Mesenteric fat pad (tissue), 1 donor: Measurements from ENCODE around the gene PSMG1. TPM values are rescaled to one million over a fixed set of nuclear protein-coding genes. Genes with fewer than 3 reads are reported as not detected.

Experiments
- DNase-seq: peaks from one replicate; pipeline ENCODE4 v3.0.0-alpha.2; 2020; ENCODE audit warnings: low spot score
- total RNA-seq: library from RNA; stranded (reverse); fragmentation: NEBNext Ultra II Directional; extraction: Animal tissue kit (Norgen Biotek cat#: 25700); gene quantifications from one replicate; pipeline ENCODE4 v1.2.1, GENCODE V29; 2021
- donor health status: DM: yes; HTN: yes; CAD: no.

Gene PSMG1
- total RNA-seq, 1 donor from 2014 or later = 38.0 TPM

DNA sequence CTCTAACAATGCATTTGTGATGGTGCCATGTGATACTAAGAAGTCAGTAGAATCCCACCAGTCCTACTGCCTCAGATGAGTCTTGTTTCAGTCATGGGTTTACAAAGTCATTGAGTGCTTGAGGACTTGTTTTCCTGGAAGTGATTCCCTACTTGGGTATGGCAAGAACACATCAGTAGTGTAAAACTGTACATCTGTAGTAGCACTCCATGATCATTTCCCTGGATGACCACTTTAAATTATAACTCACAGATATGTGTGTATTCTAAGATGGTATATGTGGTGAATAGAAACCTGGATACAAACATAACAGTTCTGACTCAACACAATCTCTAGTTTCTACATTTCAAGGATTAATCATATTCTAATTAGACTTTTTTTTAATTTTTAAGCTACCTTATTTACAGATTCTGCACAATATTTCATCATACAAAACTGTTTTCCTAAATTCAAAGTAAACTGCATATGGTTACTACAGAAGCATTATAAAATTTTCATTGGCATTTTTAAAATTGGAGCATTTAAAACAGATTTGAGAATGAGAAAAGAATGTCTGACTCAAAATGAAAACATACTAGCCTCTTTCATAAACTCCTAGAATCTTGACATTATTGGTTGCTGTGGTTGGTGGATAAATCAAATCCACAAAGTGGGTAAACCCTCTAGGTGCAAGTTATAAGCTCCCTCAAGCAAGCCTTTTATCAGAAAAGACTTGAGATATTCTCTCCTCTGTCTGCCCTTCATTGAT lies 6.8 kb upstream of the PSMG1 start:
- no peak for DNase-seq

DNA sequence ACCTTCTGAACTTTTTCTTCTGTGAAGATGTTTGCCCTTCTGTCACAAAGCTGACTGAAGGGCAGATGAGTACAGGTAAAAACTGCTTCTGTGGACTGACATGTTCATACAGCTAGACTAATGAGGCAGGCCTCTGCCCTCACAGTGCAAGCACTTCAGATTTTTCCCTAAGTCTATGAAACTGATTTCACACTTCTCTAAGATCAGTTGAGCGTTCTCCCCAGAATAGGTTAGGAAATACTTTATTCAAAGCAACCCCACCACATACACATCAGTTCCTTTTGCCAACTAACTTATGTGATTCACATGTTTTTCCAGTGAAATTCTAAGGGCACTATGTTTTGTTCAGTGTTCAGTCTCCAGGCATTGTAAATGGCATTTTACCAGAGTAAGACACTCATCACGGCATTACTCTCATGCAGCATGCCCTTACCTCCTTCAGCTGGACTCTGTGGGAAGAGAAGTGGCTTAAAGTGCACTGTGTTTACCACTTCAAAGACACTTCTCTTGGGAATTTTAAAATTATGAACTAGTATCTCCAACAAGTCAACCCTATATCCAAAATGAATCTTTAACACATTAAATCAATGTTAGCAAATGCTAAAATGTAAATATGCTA lies 5.4 kb upstream of the PSMG1 start:
- no peak for DNase-seq

DNA sequence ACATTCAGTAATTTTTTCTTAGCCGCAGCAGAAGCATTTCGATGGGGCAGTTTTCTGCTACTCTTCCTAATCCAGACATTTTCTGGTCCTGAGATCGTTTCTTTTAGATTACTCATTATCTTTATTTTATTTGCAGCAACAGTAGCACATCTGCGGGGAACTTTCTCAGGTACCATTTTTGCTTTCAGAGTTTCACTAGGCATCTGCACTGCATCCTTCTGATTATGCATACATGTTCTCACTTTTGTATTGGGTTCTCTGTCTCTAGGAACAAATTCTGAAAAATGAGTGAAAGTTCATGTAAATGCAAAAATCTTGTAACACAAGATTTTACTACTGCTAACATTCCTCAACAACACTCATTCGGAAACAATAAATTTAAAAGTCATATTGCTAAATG lies 3.9 kb upstream of the PSMG1 start:
- DNase-seq = no peak

DNA sequence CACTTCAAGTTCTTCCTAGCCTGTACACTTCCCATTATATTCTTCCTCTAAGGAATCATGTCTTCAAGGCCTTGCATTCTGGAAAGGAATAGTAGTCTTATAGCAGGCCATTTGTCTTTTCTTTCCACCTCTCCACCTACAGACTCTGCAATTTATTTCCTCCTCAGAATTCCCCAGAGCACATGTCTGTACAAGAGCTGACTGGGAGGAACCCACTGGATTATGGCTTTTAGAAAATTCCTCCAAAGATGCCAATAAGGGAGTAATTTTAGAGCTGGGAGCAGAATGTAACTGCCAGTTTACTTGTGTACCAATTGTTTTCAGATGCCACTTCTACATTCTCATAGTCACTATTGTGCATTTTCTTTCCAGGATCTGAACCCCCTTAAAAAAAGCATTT lies 3.4 kb upstream of the PSMG1 start:
- DNase-seq = no peak

DNA sequence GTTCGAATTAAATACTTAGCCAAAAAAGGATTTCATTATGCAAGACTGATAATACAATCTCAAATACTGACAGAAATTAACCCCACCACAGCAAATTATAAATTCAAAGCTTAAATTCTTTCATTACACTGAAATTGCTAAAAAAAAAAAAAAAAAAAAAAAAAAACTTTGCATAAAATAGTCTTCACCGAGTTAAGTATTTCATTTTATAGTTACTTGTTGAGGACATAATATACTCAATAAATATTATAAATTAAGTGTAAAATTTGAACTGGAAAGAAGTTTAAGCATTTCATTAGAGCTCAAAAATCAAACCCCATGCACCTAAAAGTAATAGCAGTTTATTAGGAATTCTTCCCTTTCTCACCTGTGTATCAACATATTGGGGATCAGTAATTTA lies 1.9 kb upstream of the PSMG1 start:
- DNase-seq = no peak

DNA sequence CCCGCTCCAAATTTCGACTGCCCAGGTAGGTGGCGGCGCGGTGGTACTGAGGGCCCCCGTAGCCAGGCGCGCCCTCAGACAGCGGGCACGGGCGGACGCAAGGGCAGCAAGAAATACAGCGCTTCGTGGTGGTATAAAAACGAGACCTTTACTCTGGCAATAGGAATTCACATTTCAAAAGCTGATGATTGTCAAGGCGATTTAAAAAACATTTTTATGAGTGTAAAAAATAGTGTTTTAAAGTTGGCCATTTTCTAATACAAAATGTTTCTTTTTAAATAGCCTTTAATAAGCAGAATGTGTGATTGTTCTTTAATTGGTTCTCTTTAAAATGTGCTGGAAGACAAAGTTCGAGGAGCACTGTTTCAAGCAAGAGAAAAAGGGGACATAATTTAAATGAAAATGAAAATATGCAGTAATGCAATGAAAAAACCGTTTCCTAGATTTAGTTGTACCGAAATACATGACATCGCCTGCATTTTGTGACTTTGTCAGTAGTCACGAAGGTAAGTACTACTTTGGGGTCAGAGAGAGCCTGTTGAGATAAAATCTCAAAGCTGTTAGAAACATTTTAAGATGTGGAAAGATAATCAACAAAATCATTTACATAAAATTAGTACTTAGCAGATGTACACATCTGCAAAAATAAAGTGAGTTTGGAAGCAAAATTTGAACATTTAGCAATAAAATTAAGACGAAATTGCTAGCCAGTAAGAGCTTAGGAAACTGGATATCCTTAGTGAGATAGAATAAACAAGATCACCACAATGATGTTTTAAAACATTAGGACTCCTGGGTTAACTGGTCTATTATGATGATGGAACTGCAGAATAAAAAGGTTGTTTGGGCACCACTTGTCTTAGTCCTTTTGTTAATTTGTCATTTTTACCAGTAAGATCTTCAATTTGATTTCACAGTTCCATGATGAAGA lies 1.1 kb upstream of the PSMG1 start:
- DNase-seq = no peak

DNA sequence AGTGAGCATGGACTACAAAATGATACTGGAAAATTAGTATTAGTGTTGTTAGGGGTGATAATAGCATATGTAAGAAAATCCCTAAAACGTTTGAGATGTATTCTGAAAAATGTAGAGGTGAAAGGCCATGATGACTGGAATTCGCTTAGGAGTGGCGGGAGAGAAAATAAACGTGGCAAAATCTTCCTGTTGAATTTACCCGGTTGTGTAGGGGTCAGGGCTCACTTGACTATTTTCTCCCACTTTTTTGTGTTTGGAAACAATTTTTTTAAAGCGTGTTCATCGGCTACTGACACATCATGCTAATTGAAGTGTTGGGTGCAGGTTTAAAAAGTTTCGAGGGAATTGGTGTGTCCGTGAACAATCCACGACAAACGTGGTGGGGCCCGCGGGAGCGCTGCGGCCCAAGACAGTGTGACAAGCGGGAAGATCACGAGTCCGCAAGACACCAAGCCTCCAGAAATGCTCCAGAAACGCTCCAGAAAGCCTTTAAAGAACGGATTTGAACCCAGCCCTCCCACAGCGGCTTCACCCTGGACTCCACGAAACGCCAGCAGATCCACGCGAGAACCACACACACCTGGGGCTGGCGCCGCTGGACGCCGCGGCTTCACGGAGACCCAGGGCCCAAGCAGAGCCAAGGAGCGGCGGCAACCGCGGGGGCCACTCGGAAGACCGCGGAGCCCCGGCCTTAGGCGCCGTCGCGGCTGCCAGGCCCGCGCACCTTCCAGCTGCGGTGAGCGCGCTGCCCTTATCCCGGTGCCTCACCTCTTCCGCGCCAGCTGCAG lies 573 bp downstream of the PSMG1 start:
- no peak for DNase-seq

DNA sequence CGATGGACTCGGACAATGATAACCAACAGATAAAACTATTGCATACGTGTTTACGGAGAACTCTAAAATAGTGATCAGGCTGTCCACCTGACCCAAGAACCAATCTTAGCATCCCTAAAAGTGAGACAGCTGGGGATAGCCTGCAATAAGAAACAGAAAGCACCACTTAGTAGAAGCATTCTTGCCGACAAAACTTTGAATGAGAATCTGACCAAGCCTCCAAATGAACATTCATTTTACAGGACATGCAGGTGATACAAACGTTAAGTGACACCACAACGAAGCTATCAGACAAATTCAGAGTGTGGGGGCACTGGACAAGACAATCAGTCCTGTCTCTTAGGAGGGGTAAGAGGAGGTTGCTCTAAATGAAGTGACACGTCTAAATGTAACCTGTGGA lies 1.2 kb downstream of the PSMG1 start:
- DNase-seq = no peak

DNA sequence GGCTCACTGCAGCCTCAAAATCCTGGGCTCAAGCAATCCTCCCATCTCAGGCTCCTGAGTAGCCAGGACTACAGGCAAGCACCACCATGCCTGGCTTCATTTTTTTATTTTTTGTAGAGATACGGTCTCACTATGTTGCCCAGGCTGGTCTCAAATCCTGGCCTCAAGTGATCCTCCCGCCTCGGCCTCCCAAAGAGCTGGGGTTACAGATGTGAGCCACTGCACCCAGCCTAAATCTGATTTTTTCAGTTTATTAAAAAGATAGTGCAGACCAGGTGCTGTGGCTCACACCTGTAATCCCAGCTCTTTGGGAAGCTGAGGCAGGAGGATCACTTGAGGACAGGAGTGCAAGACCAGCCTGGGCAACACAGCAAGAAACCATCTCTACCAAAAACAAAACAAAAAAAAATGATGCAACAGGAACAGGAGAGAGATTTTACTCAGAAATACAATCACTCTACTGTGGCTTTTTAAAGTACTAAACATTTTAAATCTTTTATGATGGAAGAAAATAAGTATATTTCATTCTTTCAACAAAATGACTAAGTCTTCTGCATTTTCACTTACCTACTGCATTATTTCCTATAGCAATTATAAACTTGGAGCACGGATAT lies 1.9 kb downstream of the PSMG1 start:
- DNase-seq = no peak

GRCh38 chr21:39180429-39181019 lies 2.7 kb downstream of the PSMG1 start:
- no peak for DNase-seq

- no peak for DNase-seq
These were observed 4.8 kb downstream of the PSMG1 start for GRCh38 chr21:39178421-39178820.

- DNase-seq = no peak
These were observed 7.0 kb downstream of the PSMG1 start for GRCh38 chr21:39176271-39176709.

GRCh38 chr21:39175665-39176064 lies 7.6 kb downstream of the PSMG1 start:
- no peak for DNase-seq

GRCh38 chr21:39175154-39175553 lies 8.1 kb downstream of the PSMG1 start:
- DNase-seq = no peak

DNA sequence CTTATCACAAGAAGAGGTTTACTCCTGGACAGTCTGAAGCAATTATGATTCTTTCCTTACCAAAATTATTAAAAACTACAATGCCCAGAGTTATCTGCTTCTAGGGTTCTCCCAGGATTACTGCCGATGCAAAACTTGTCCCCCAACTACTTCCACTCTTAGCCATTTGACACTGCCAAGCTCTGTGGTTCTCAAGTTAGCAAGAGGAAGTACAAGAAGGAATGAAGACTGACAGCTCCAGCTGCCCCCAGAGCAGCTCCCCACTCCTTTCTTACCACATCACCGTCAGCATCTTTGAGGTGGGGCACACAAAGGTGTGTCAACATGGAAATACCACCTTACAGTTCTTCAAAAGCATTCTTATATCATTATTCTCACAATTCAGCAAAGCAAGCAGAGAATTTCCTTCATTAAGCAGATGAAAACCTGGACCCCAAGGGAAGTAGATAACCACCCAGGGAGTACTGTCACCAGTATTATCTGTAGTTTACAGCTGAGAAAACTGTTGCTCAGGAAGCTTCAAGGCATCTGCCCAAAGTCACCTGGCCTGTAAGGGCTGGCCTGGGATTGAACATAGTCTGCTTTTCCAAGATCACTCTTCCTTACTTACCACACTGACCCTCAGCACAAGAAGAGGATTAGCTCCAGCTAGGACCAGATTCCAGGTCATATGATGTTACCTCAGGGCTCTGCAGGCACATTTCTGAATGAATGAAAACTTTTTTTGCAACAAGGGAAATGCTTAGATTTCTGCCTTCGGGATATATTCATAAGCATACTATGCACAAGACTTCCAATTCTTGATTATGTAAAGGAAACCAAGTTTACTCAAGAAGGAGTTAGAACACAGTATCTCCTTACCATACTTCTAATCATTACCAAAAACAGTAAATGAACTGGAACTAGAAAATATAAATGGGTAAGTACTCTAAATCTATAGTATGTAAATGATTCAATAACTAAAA lies 9.3 kb downstream of the PSMG1 start:
- no peak for DNase-seq

DNA sequence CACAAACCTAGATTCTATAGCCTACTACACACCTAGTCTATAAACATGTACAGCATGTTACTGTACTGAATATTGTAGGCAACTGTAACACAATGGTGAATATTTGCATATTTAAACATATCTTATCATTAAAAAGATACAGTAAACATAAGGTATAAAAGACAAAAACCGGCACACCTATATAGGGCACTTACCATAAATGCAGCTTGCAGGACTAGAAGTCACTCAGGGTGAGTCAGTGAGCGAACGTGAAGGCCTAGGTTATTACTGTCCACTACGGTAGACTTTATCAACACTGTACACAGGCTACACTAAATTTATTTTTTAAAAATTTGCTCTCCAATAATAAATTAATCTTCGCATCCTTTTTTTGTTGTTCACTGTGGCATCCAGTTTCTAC lies 13.3 kb downstream of the PSMG1 start:
- DNase-seq = no peak

DNA sequence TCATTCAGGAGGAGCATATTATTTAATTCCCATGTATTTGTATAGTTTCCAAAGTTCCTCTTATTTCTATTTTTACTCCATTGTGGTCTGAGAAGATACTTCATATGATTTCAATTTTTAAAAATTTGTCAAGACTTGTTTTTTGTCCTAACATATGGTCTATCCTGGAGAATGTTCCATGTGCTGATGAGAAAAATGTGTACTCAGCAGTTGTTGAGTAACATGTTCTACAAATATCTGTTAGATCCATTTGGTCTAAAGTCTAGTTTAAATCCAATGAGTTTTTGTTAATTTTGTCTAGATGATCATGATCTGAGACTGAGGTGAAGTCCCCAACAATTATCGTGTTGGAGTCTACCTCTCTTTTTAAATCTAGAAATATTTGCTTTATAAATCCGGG lies 14.5 kb downstream of the PSMG1 start:
- no peak for DNase-seq

- no peak for DNase-seq
These were observed 18.7 kb downstream of the PSMG1 start for GRCh38 chr21:39164523-39164922.

DNA sequence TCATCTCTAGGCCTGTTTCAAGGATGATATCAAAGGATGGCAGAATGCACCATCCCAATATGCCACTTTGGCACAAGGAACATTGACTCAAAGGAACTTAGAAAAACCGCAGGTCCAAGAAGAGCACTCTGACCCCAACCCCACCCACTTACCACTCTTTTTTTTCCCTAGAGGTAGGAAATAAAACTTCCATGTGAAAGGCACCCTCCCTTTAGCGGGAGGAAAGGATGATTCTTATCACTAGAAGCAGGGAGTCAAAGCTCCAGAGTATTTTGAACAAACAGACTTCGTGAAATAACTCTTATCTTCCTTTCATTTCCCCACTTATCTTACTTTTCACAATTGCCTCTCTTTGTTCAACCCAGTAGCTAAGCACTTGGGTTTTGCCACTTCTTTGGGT lies 22.2 kb downstream of the PSMG1 start:
- DNase-seq = no peak
